HG02970 (cell line): Measurements from ENCODE around the gene TTR.

Source experiments
- ATAC-seq: cut with Tn5 transposase; IDR thresholded peaks from one replicate; pipeline ENCODE4 v1.9.1; 2021; ENCODE audit warnings: mild to moderate bottlenecking, moderate library complexity, moderate number of reproducible peaks; ENCODE audit not compliant: unreplicated experiment, low FRiP score

TTR gene

GRCh38 chr18:31612124-31612523, 20.4 kb downstream of the TTR start:
- no peak for ATAC-seq

GRCh38 chr18:31614044-31614443, 22.4 kb downstream of the TTR start:
- ATAC-seq = no peak

- no peak for ATAC-seq
These were observed 24.9 kb downstream of the TTR start for GRCh38 chr18:31616586-31616985.

GRCh38 chr18:31617031-31617717, 25.5 kb downstream of the TTR start:
- ATAC-seq = no peak

- no peak for ATAC-seq
These were observed 27.1 kb downstream of the TTR start for GRCh38 chr18:31618801-31619200.

GRCh38 chr18:31619291-31619690, 27.6 kb downstream of the TTR start:
- ATAC-seq = no peak

- no peak for ATAC-seq
These were observed 33.4 kb downstream of the TTR start for GRCh38 chr18:31624892-31625640.

- no peak for ATAC-seq
These were observed 34.7 kb downstream of the TTR start for GRCh38 chr18:31626409-31626808.

- ATAC-seq = no peak
These were observed 38.9 kb downstream of the TTR start for GRCh38 chr18:31630549-31630948.

- ATAC-seq = no peak
These were observed 39.8 kb downstream of the TTR start for GRCh38 chr18:31631526-31631925.

- no peak for ATAC-seq
These were observed 40.7 kb downstream of the TTR start for GRCh38 chr18:31632356-31632755.

GRCh38 chr18:31633392-31634330, 42.0 kb downstream of the TTR start:
- peak; percentile 9 for ATAC-seq

GRCh38 chr18:31634331-31634713, 42.6 kb downstream of the TTR start:
- ATAC-seq = peak; percentile 73

- ATAC-seq = no peak
These were observed 44.7 kb downstream of the TTR start for GRCh38 chr18:31636387-31636786.

- ATAC-seq = no peak
These were observed 45.8 kb downstream of the TTR start for GRCh38 chr18:31637445-31637844.

- no peak for ATAC-seq
These were observed 51.3 kb downstream of the TTR start for GRCh38 chr18:31643003-31643402.

- ATAC-seq = no peak
These were observed 53.7 kb downstream of the TTR start for GRCh38 chr18:31645411-31645810.

- ATAC-seq = no peak
These were observed 54.9 kb downstream of the TTR start for GRCh38 chr18:31646332-31647126.

- no peak for ATAC-seq
These were observed 55.6 kb downstream of the TTR start for GRCh38 chr18:31647127-31647753.
